ENCODE results near the gene PCDHB10.
A peak's percentile ranks its signal among the peaks of the same experiment; 100 is the strongest.
"Not testable (repeated sequence)": the region's sequence is repeated elsewhere in the genome, so short reads cannot be mapped to it uniquely, and the experiment has no call there.

Gene PCDHB10

GRCh38 chr5:141194332-141194731, 2.2 kb downstream of the PCDHB10 start:
- not testable (repeated sequence) for H3K9me3 ChIP-seq (replicated peaks; ENCODE audit: low read length)

GRCh38 chr5:141196363-141196762, 4.2 kb downstream of the PCDHB10 start:
- Histone ChIP-seq H3K9ac (ENCODE audit: low read depth, low read length) (no peak overlapping the region), H3K27me3 (ENCODE audit: control insufficient read depth, insufficient read depth, low read length) (no peaks in the 10 kb centered on the region), H3K4me1 (ENCODE audit: control insufficient read depth, insufficient read depth, low read length) (no peaks in the 10 kb centered on the region), H3K9me3 (replicated peaks; ENCODE audit: low read length) (no peaks in the 10 kb centered on the region), H3K36me3 (ENCODE audit: insufficient read depth, low read length) (no peaks in the 10 kb centered on the region), H3K4me2 (ENCODE audit: low read length) (no peak overlapping the region), H3K4me3 (ENCODE audit: low read length) (no peak overlapping the region)

More at GRCh38 chr5:141194332-141194731, 2.2 kb downstream of the PCDHB10 start:
- not testable (repeated sequence) for H3K27me3 ChIP-seq (ENCODE audit: control insufficient read depth, insufficient read depth, low read length); H3K4me2 ChIP-seq (ENCODE audit: low read length); H3K9ac ChIP-seq (ENCODE audit: low read depth, low read length); H3K36me3 ChIP-seq (ENCODE audit: insufficient read depth, low read length); H3K4me3 ChIP-seq (ENCODE audit: low read length); H3K4me1 ChIP-seq (ENCODE audit: control insufficient read depth, insufficient read depth, low read length)

DNA sequence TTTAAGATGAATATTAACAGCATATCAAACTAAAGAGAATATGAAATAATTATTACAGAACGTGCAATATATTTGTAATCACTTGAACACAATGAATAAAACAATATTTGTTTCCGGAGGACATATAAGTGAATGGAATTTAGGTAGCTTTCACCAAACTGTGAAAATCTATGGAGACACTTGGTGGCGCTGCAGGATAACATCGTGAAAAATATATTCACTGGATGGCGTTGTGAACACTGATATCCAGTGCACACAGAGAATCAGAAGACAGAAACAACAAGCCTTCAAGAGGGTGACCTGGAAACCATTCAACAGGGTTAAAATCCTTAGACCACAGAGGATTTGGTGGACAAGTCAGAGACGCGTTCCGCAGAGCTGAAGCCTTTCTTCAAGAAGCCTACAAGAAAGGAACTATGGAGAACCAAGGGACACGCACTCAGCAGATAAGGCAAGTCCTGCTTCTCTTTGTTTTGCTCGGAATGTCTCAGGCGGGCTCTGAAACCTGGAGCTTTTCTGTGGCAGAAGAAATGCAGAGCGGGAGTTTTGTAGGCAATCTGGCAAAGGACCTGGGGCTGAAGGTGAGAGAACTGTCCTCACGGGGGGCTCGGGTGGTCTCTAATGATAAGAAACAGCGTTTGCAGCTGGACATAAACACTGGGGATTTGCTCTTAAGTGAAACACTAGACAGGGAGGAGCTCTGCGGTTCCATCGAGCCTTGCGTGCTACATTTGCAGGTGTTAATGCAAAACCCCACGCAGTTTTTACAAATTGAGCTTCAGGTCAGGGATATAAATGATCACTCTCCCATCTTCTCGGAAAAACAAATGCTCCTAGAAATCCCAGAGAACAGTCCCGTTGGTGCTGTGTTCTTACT, 7.4 kb downstream of the PCDHB10 start, which contains the start of gene PCDHB11:
Gene PCDHB11 (plus strand): TSS at position 269 of the 877 bp plus-strand sequence. CDS start 148 bp downstream, at position 417.
- Histone ChIP-seq H3K4me1 (ENCODE audit: control insufficient read depth, insufficient read depth, low read length) (no peaks in the 10 kb centered on the region), H3K4me3 (ENCODE audit: low read length) (peak within 1 kb of the TSS; percentile 45), H3K36me3 (ENCODE audit: insufficient read depth, low read length) (no peaks in the 10 kb centered on the region), H3K9ac (ENCODE audit: low read depth, low read length) (no peak within 1 kb of the TSS), H3K27me3 (ENCODE audit: control insufficient read depth, insufficient read depth, low read length) (no peaks in the 10 kb centered on the region), H3K4me2 (ENCODE audit: low read length) (no peak within 1 kb of the TSS), H3K9me3 (replicated peaks; ENCODE audit: low read length) (no peaks in the 10 kb centered on the region)

- not testable (repeated sequence) for H3K36me3 ChIP-seq (ENCODE audit: insufficient read depth, low read length); H3K4me1 ChIP-seq (ENCODE audit: control insufficient read depth, insufficient read depth, low read length); H3K9ac ChIP-seq (ENCODE audit: low read depth, low read length); H3K4me2 ChIP-seq (ENCODE audit: low read length); H3K4me3 ChIP-seq (ENCODE audit: low read length); H3K27me3 ChIP-seq (ENCODE audit: control insufficient read depth, insufficient read depth, low read length); H3K9me3 ChIP-seq (replicated peaks; ENCODE audit: low read length)
Measured at GRCh38 chr5:141201126-141201525, 9.0 kb downstream of the PCDHB10 start.

- H3K9me3 ChIP-seq (replicated peaks; ENCODE audit: low read length); H3K4me1 ChIP-seq (ENCODE audit: control insufficient read depth, insufficient read depth, low read length); H3K9ac ChIP-seq (ENCODE audit: low read depth, low read length); H3K36me3 ChIP-seq (ENCODE audit: insufficient read depth, low read length); H3K4me2 ChIP-seq (ENCODE audit: low read length); H3K4me3 ChIP-seq (ENCODE audit: low read length); H3K27me3 ChIP-seq (ENCODE audit: control insufficient read depth, insufficient read depth, low read length): not testable (repeated sequence)
Measured at GRCh38 chr5:141201646-141202045, 9.5 kb downstream of the PCDHB10 start.

DNA sequence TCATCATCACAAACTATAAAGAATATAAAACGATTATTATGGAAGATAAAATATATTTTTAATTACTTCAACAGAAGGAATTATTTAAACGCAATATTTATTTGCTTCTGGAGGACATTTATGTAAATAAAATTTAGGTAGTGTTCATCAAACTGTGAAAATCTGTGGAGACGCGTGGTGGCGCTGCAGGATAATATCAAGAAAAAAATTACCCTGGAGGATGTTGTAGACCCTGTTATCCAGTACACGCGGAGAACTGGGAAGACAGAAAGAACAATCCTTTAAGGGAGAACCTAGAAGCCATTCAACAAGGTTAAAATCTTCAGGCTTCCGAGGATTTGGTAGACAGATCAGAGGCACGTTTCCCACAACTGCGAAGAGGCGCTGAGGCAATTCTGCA, 16.3 kb downstream of the PCDHB10 start, which contains the start of gene PCDHB12:
Gene PCDHB12 (plus strand): TSS at position 242 of the 400 bp plus-strand sequence. CDS start 189 bp downstream, outside the sequence.
- Histone ChIP-seq H3K9ac (ENCODE audit: low read depth, low read length) (no peak within 1 kb of the TSS), H3K4me3 (ENCODE audit: low read length) (peak within 1 kb of the TSS; percentile 45), H3K9me3 (replicated peaks; ENCODE audit: low read length) (no peaks in the 10 kb centered on the region), H3K36me3 (ENCODE audit: insufficient read depth, low read length) (no peaks in the 10 kb centered on the region), H3K4me1 (ENCODE audit: control insufficient read depth, insufficient read depth, low read length) (no peaks in the 10 kb centered on the region), H3K27me3 (ENCODE audit: control insufficient read depth, insufficient read depth, low read length) (peaks cover 2% of the 10 kb centered on the region), H3K4me2 (ENCODE audit: low read length) (peak within 1 kb of the TSS; percentile 49)

- H3K4me2 ChIP-seq (ENCODE audit: low read length); H3K4me1 ChIP-seq (ENCODE audit: control insufficient read depth, insufficient read depth, low read length); H3K4me3 ChIP-seq (ENCODE audit: low read length); H3K36me3 ChIP-seq (ENCODE audit: insufficient read depth, low read length); H3K9ac ChIP-seq (ENCODE audit: low read depth, low read length); H3K9me3 ChIP-seq (replicated peaks; ENCODE audit: low read length); H3K27me3 ChIP-seq (ENCODE audit: control insufficient read depth, insufficient read depth, low read length): not testable (repeated sequence)
Measured at GRCh38 chr5:141210281-141210680, 18.1 kb downstream of the PCDHB10 start.

DNA sequence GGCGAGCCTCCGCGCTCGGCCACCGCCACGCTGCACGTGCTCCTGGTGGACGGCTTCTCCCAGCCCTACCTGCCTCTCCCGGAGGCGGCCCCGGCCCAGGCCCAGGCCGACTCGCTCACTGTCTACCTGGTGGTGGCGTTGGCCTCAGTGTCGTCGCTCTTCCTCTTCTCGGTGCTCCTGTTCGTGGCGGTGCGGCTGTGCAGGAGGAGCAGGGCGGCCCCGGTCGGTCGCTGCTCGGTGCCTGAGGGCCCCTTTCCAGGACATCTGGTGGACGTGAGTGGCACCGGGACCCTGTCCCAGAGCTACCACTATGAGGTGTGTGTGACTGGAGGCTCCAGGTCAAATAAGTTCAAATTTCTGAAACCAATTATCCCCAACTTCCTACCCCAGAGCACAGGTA, 18.7 kb downstream of the PCDHB10 start:
- not testable (repeated sequence) for H3K9me3 ChIP-seq (replicated peaks; ENCODE audit: low read length); H3K9ac ChIP-seq (ENCODE audit: low read depth, low read length); H3K4me3 ChIP-seq (ENCODE audit: low read length); H3K4me2 ChIP-seq (ENCODE audit: low read length); H3K27me3 ChIP-seq (ENCODE audit: control insufficient read depth, insufficient read depth, low read length); H3K36me3 ChIP-seq (ENCODE audit: insufficient read depth, low read length); H3K4me1 ChIP-seq (ENCODE audit: control insufficient read depth, insufficient read depth, low read length)

DNA sequence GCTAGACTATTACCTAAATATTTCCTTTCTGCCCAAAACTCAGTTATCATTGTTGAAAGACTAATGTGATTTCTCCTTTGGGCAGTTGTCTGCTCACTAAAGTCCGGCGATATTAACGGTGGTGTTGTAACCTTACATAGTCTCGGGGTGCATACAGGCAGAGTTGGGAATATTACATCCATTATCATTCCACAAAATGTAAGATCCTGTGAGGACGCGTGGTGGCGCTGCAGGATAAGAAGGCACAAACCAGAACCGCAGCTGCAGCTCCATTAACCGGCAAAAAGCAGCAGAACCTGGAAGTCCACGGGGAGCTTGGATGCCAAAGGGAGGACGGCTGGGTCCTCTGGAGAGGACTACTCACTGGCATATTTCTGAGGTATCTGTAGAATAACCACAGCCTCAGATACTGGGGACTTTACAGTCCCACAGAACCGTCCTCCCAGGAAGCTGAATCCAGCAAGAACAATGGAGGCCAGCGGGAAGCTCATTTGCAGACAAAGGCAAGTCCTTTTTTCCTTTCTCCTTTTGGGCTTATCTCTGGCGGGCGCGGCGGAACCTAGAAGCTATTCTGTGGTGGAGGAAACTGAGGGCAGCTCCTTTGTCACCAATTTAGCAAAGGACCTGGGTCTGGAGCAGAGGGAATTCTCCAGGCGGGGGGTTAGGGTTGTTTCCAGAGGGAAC, 21.6 kb downstream of the PCDHB10 start, which contains the start of gene PCDHB13:
Gene PCDHB13 (plus strand): TSS at position 264 of the 684 bp plus-strand sequence. CDS start 205 bp downstream, at position 469.
- not testable (repeated sequence) for H3K27me3 ChIP-seq (ENCODE audit: control insufficient read depth, insufficient read depth, low read length); H3K4me2 ChIP-seq (ENCODE audit: low read length); H3K36me3 ChIP-seq (ENCODE audit: insufficient read depth, low read length); H3K9me3 ChIP-seq (replicated peaks; ENCODE audit: low read length); H3K9ac ChIP-seq (ENCODE audit: low read depth, low read length); H3K4me1 ChIP-seq (ENCODE audit: control insufficient read depth, insufficient read depth, low read length)
- H3K4me3 ChIP-seq (ENCODE audit: low read length) = peak within 1 kb of the TSS; percentile 42

DNA sequence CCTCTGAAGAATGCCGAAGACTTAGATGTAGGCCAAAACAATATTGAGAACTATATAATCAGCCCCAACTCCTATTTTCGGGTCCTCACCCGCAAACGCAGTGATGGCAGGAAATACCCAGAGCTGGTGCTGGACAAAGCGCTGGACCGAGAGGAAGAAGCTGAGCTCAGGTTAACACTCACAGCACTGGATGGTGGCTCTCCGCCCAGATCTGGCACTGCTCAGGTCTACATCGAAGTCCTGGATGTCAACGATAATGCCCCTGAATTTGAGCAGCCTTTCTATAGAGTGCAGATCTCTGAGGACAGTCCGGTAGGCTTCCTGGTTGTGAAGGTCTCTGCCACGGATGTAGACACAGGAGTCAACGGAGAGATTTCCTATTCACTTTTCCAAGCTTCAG, 22.4 kb downstream of the PCDHB10 start:
- H3K4me2 ChIP-seq (ENCODE audit: low read length); H3K36me3 ChIP-seq (ENCODE audit: insufficient read depth, low read length); H3K4me1 ChIP-seq (ENCODE audit: control insufficient read depth, insufficient read depth, low read length); H3K9me3 ChIP-seq (replicated peaks; ENCODE audit: low read length); H3K9ac ChIP-seq (ENCODE audit: low read depth, low read length); H3K4me3 ChIP-seq (ENCODE audit: low read length); H3K27me3 ChIP-seq (ENCODE audit: control insufficient read depth, insufficient read depth, low read length): not testable (repeated sequence)

GRCh38 chr5:141215504-141215903, 23.4 kb downstream of the PCDHB10 start:
- H3K9me3 ChIP-seq (replicated peaks; ENCODE audit: low read length); H3K9ac ChIP-seq (ENCODE audit: low read depth, low read length); H3K4me3 ChIP-seq (ENCODE audit: low read length); H3K4me1 ChIP-seq (ENCODE audit: control insufficient read depth, insufficient read depth, low read length); H3K4me2 ChIP-seq (ENCODE audit: low read length); H3K27me3 ChIP-seq (ENCODE audit: control insufficient read depth, insufficient read depth, low read length); H3K36me3 ChIP-seq (ENCODE audit: insufficient read depth, low read length): not testable (repeated sequence)

Measured in skeletal muscle satellite cell (primary cell).